OCI-LY1 (cell line): ENCODE measurements around the gene GPBP1L1.

Experiments used
- EZH2 ChIP-seq: fragments of 200-600 bp; sonication (generic), shearing (Covaris generic); IDR thresholded peaks from 2 replicates; pipeline ENCODE4 v1.8.0; 2017; ENCODE audit warnings: borderline replicate concordance, mixed run types, mild to moderate bottlenecking, antibody characterized with exemption, low read length, moderate library complexity, mixed read lengths
- TF ChIP-seq, protein P1 (sequence below): fragments of 200-600 bp; sonication (generic), shearing (Covaris generic); IDR thresholded peaks from 2 replicates; pipeline ENCODE4 v1.5.1; 2017; ENCODE audit warnings: mild to moderate bottlenecking, antibody characterized with exemption, low read length, moderate library complexity, mixed read lengths

DNA sequence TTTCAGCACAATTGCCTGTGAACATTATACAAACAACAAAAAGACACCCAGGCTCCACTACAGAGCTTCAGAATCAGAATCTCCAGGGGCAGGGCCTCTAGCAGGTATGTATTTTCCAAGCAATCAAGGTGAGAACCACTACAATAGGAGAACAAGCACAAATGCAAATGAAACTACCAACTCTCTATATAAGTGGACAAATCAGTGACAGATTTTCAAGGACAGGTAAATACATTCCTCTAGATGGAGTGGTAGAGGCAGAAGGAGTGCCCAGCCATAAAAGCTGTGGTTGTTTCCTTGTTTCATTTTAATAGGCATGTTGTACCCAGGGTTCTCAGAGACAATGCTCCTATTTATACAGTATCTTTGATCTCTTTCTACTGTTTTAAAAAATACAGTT lies 42.4 kb downstream of the GPBP1L1 start:
- TF ChIP-seq, protein P1, sequence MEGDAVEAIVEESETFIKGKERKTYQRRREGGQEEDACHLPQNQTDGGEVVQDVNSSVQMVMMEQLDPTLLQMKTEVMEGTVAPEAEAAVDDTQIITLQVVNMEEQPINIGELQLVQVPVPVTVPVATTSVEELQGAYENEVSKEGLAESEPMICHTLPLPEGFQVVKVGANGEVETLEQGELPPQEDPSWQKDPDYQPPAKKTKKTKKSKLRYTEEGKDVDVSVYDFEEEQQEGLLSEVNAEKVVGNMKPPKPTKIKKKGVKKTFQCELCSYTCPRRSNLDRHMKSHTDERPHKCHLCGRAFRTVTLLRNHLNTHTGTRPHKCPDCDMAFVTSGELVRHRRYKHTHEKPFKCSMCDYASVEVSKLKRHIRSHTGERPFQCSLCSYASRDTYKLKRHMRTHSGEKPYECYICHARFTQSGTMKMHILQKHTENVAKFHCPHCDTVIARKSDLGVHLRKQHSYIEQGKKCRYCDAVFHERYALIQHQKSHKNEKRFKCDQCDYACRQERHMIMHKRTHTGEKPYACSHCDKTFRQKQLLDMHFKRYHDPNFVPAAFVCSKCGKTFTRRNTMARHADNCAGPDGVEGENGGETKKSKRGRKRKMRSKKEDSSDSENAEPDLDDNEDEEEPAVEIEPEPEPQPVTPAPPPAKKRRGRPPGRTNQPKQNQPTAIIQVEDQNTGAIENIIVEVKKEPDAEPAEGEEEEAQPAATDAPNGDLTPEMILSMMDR, result no peak; the same call in 1 of the 2 replicates
- no peak for TF ChIP-seq EZH2
